Endothelial cell (in vitro differentiated cells): Measurements from ENCODE around the gene DNASE1. TPM values are rescaled to one million over a fixed set of nuclear protein-coding genes. Genes with fewer than 3 reads are reported as not detected.
A peak's percentile ranks its signal among the peaks of the same experiment; 100 is the strongest.
"Not testable (repeated sequence)": the region's sequence is repeated elsewhere in the genome, so short reads cannot be mapped to it uniquely, and the experiment has no call there.

Experiments
- DNase-seq: peaks from one replicate; pipeline ENCODE4 v3.0.0; 2021; ENCODE audit warnings: low spot score
- H3K27ac Mint-ChIP-seq: one replicate; pipeline ENCODE4 v1.8.0; 2021; ENCODE audit warnings: mixed read lengths, inconsistent platforms; ENCODE audit not compliant: unreplicated experiment
- H3K27me3 Mint-ChIP-seq: one replicate; pipeline ENCODE4 v1.8.0; 2021; ENCODE audit warnings: mild to moderate bottlenecking, moderate library complexity, mixed read lengths, inconsistent platforms; ENCODE audit not compliant: unreplicated experiment
- H3K36me3 Mint-ChIP-seq: one replicate; pipeline ENCODE4 v1.8.0; 2021; ENCODE audit warnings: mild to moderate bottlenecking, low read depth, mixed read lengths, inconsistent platforms; ENCODE audit not compliant: unreplicated experiment
- H3K4me1 Mint-ChIP-seq: one replicate; pipeline ENCODE4 v1.8.0; 2021; ENCODE audit warnings: mild to moderate bottlenecking, mixed read lengths, inconsistent platforms; ENCODE audit not compliant: unreplicated experiment
- H3K4me3 Mint-ChIP-seq: one replicate; pipeline ENCODE4 v1.8.0; 2021; ENCODE audit warnings: mild to moderate bottlenecking, mixed read lengths, inconsistent platforms; ENCODE audit not compliant: unreplicated experiment
- H3K9me3 Mint-ChIP-seq: one replicate; pipeline ENCODE4 v1.8.0; 2021; ENCODE audit warnings: mixed read lengths, inconsistent platforms; ENCODE audit not compliant: unreplicated experiment
- CTCF ChIP-seq: fragments of 200-600 bp; sonication (generic); IDR thresholded peaks from one replicate; pipeline ENCODE4 v1.5.0; 2021; ENCODE audit warnings: antibody characterized with exemption; ENCODE audit not compliant: unreplicated experiment
- total RNA-seq: library from RNA; stranded (reverse); fragmentation: NEBNext Ultra II Directional; extraction: Animal tissue kit (Norgen Biotek cat#: 25700); gene quantifications from one replicate; pipeline ENCODE4 v1.2.1, GENCODE V29; 2021; ENCODE audit not compliant: unreplicated experiment

Gene DNASE1
- total RNA-seq, 1 donor from 2014 or later = 33.9 TPM

- Mint-ChIP-seq H3K4me3 (peak overlapping the region; percentile 47), H3K27me3 (peaks cover 7% of the 10 kb centered on the region), H3K27ac (no peak overlapping the region), H3K9me3 (no peaks in the 10 kb centered on the region), H3K4me1 (no peaks in the 10 kb centered on the region), H3K36me3 (peaks cover 29% of the 10 kb centered on the region)
- no peak for DNase-seq
- TF ChIP-seq CTCF = no peak
These were observed 522 bp downstream of the DNASE1 start for GRCh38 chr16:3655030-3655395.

GRCh38 chr16:3655396-3656159, 1.1 kb downstream of the DNASE1 start:
- Mint-ChIP-seq H3K27me3 (peaks cover 7% of the 10 kb centered on the region), H3K27ac (no peak overlapping the region), H3K4me3 (no peak overlapping the region), H3K36me3 (peaks cover 30% of the 10 kb centered on the region), H3K9me3 (no peaks in the 10 kb centered on the region), H3K4me1 (no peaks in the 10 kb centered on the region)
- DNase-seq = no peak
- no peak for TF ChIP-seq CTCF

GRCh38 chr16:3656160-3656490, 1.6 kb downstream of the DNASE1 start:
- not testable (repeated sequence) for H3K27ac Mint-ChIP-seq, H3K4me3 Mint-ChIP-seq, DNase-seq, H3K9me3 Mint-ChIP-seq, H3K27me3 Mint-ChIP-seq, H3K4me1 Mint-ChIP-seq
- H3K36me3 Mint-ChIP-seq = peaks cover 32% of the 10 kb centered on the region

GRCh38 chr16:3656491-3657468, 2.3 kb downstream of the DNASE1 start:
- Mint-ChIP-seq H3K4me1 (no peaks in the 10 kb centered on the region), H3K27ac (no peak overlapping the region), H3K36me3 (peaks cover 37% of the 10 kb centered on the region), H3K4me3 (no peak overlapping the region), H3K27me3 (peaks cover 9% of the 10 kb centered on the region), H3K9me3 (no peaks in the 10 kb centered on the region)
- no peak for DNase-seq
- no peak for TF ChIP-seq CTCF

GRCh38 chr16:3659251-3659650, 4.8 kb downstream of the DNASE1 start:
- Mint-ChIP-seq H3K36me3 (peaks cover 47% of the 10 kb centered on the region), H3K4me3 (no peak overlapping the region), H3K27ac (peak overlapping the region; percentile 9), H3K27me3 (peaks cover 6% of the 10 kb centered on the region), H3K4me1 (no peaks in the 10 kb centered on the region), H3K9me3 (no peaks in the 10 kb centered on the region)
- no peak for TF ChIP-seq CTCF
- no peak for DNase-seq
